GM12878 (cell line): ENCODE data around the gene JDP2. TPM values are rescaled to one million over a fixed set of nuclear protein-coding genes. Genes with fewer than 3 reads are reported as not detected.
A peak's percentile ranks its signal among the peaks of the same experiment; 100 is the strongest.

ENCODE experiments used
- ATAC-seq: fragments of 200-7000 bp; cut with Tn5 transposase; 3 replicates; pipeline ENCODE4 v1.9.1; 2020; ENCODE audit warnings: mild to moderate bottlenecking, moderate library complexity
- BruUV-seq: library from RNA; stranded (reverse); fragments of 400-500 nt; replicated peaks from 2 replicates; lab custom pipeline; 2021; lab: Mats Ljungman, UMichigan
- CTCF ChIA-PET: fragments of 300-600 bp; sonication (Branson Sonifier 250); formaldehyde crosslinking; extraction: SDS; loops from one replicate; lab custom pipeline; 2021; ENCODE audit warnings: inconsistent platforms; lab: Yijun Ruan, JAX
- POLR2A ChIA-PET: fragments of 350-600 bp; formaldehyde crosslinking; extraction: SDS; loops from one replicate; lab custom pipeline; 2021; ENCODE audit warnings: inconsistent platforms; lab: Charles Lee
- RAD21 ChIA-PET: fragments of 300-600 bp; sonication (Branson Sonifier 250); formaldehyde crosslinking; loops from one replicate; lab custom pipeline; 2023; ENCODE audit warnings: antibody characterized with exemption; ENCODE audit not compliant: unreplicated experiment; lab: Charles Lee
- SMC1A ChIA-PET: fragments of 300-600 bp; sonication (Branson Sonifier 250); formaldehyde crosslinking; loops from one replicate; lab custom pipeline; 2023; ENCODE audit not compliant: unreplicated experiment, uncharacterized antibody; lab: Charles Lee
- DNase-seq: peaks from one replicate; pipeline ENCODE4 v3.0.0-alpha.2; 2011; ENCODE audit warnings: low read depth, low spot score
- FAIRE-seq: peaks from 3 replicates; lab custom pipeline; 2011; peaks lifted over from hg19 to GRCh38; lab: Jason Lieb, UNC
- H2AFZ ChIP-seq: 2 replicates; pipeline ENCODE4 v1.6.0; 2011; ENCODE audit warnings: low read depth, low read length, control low read depth; ENCODE audit not compliant: control insufficient read depth
- H3K27ac ChIP-seq: 2 replicates; pipeline ENCODE4 v1.5.1; 2011; ENCODE audit warnings: control low read depth; ENCODE audit not compliant: control insufficient read depth, insufficient read depth
- H3K27me3 ChIP-seq, 2 experiments: replicated peaks in 1 of 2; 2 replicates each; pipeline versions ENCODE4 v1.6.0 to v1.6.1; 2011; ENCODE audit warnings: low read length in 1 of 2; ENCODE audit not compliant: control insufficient read depth in 2 of 2, insufficient read depth in 2 of 2
- H3K36me3 ChIP-seq, 2 experiments: 2 replicates each; pipeline ENCODE4 v1.5.1; 2011; ENCODE audit warnings: low read length in 1 of 2; ENCODE audit not compliant: control insufficient read depth in 2 of 2, insufficient read depth in 2 of 2
- H3K4me1 ChIP-seq: 2 replicates; pipeline ENCODE4 v1.6.1; 2011; ENCODE audit warnings: mild to moderate bottlenecking, low read length, moderate library complexity, mixed read lengths; ENCODE audit not compliant: control insufficient read depth, insufficient read depth
- H3K4me2 ChIP-seq: 2 replicates; pipeline ENCODE4 v1.6.0; 2011; ENCODE audit warnings: control low read depth; ENCODE audit not compliant: control insufficient read depth, insufficient read depth
- H3K4me3 ChIP-seq: fragments of 200-600 bp; sonication (generic); 2 replicates; pipeline ENCODE4 v1.5.1; 2016
- H3K79me2 ChIP-seq: 2 replicates; pipeline ENCODE4 v1.6.0; 2011; ENCODE audit warnings: low read length; ENCODE audit not compliant: control insufficient read depth, insufficient read depth
- H3K9ac ChIP-seq: 2 replicates; pipeline ENCODE4 v1.8.0; 2011; ENCODE audit warnings: low read length, control low read depth, mixed read lengths; ENCODE audit not compliant: control insufficient read depth, insufficient read depth
- H3K9me3 ChIP-seq: replicated peaks from 3 replicates; pipeline ENCODE4 v1.5.1; 2011; ENCODE audit warnings: mild to moderate bottlenecking, low read length; ENCODE audit not compliant: control insufficient read depth, insufficient read depth
- H4K20me1 ChIP-seq: 2 replicates; pipeline ENCODE4 v1.6.0; 2011; ENCODE audit not compliant: control insufficient read depth, insufficient read depth
- BCL11A ChIP-seq: IDR thresholded peaks from 2 replicates; pipeline ENCODE4 v1.6.1; 2011; ENCODE audit warnings: low read depth, low read length
- CBX5 ChIP-seq: sonication (generic); IDR thresholded peaks from 2 replicates; pipeline ENCODE4 v1.6.1; 2016; ENCODE audit warnings: low read depth, moderate library complexity, mild to moderate bottlenecking, inconsistent platforms
- IKZF1 ChIP-seq: fragments of 450-650 bp; conservative IDR thresholded peaks from 2 replicates; pipeline ENCODE4 v1.6.1; 2017; ENCODE audit warnings: antibody characterized with exemption, mild to moderate bottlenecking
- NBN ChIP-seq: fragments of 450-650 bp; IDR thresholded peaks from 2 replicates; pipeline ENCODE4 v1.6.1; 2016
- SP1 ChIP-seq: IDR thresholded peaks from one replicate; pipeline ENCODE4 v1.6.1; 2011; ENCODE audit warnings: low read depth, low read length
- ZNF384 ChIP-seq: IDR thresholded peaks from 2 replicates; pipeline ENCODE4 v1.6.1; 2012; ENCODE audit warnings: low read depth, mild to moderate bottlenecking, low read length, improper control_type of control experiment, borderline replicate concordance
- WGBS: methylation state at CpG from one replicate; pipeline ENCODE4 v1.1.6; 2016; ENCODE audit warnings: low lambda C conversion rate; ENCODE audit not compliant: insufficient replicate concordance, insufficient coverage; ENCODE audit errors: missing lambda C conversion rate; 5-methylcytosine and 5-hydroxymethylcytosine counted together
- in situ Hi-C: fragments of 300-500 bp; cut with MboI; formaldehyde crosslinking; loops from 9 replicates; pipeline ENCODE4 v1.14.3; 2018; ENCODE audit warnings: mixed read lengths
- intact Hi-C: fragments of 100-400 bp; cut with micrococcal nuclease; formaldehyde crosslinking; loops from one replicate; pipeline ENCODE4 v1.14.2; 2022; ENCODE audit not compliant: unreplicated experiment
- polyA plus RNA-seq, 11 experiments: library from polyadenylated mRNA; depleted of rRNA in 4 of 11; unstranded in 6 of 11; stranded (reverse) in 5 of 11; fragments of >200 nt; fragmentation: Nextera tagmentation in 4 of 11; fragmentation: Illumina TruSeq in 1 of 11; extraction: Ambion mirVana in 4 of 11; extraction: Trizol in 1 of 11; gene quantifications; 1 replicate in 1 of 11; 2 replicates in 10 of 11; pipeline versions ENCODE4 v1.2.1 to v1.2.3, GENCODE V29; 2011 to 2016; ENCODE audit warnings: inconsistent platforms in 2 of 11, missing spikeins in 2 of 11, low read depth in 1 of 11
- total RNA-seq, 4 experiments: library from RNA; depleted of rRNA in 3 of 4; stranded (reverse); fragments of >200 nt in 3 of 4; fragmentation: Illumina TruSeq in 1 of 4; extraction: Trizol in 1 of 4; gene quantifications; 2 replicates each; pipeline versions ENCODE4 v1.2.1 to v1.2.3, GENCODE V29; 2013 to 2021

Gene JDP2
- total and polyA plus RNA-seq, 10 of the 15 experiments (the other 5 are each of a cell fraction or from before 2014, with no cell fraction given): 0.71 to 21.3 (median 11.2) TPM

DNA sequence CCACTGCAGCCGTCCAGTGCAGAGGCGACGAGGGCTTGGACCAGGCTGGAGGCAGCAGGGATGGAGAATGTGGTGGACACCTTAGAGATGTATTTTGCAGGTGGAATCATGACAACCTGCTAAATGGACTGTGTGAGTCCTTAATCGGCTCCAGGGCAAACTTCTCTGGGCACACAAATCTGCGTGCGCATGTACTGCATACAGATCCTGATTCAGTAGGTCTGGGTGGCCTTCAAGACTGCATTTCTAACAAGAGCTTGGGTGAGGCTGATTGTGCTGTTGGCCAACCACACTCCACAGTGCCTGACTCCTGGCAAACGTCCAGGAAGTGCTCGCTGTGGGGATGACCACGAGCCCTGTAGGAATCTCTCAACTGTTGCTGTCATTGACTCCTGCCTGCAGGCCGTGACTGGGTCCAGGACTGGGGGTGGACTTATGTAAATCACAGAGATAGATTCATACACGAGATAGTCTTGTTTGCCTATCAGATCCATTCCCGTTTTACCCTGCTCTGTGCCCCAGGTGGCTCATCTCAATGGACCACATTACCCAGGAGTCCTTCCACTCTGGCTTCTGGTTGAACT lies 27.2 kb downstream of the JDP2 start:
- no peak for TF ChIP-seq BCL11A
- Histone ChIP-seq H3K27ac (no peak overlapping the region), H3K4me1 (peaks cover 30% of the 10 kb centered on the region), H3K79me2 (peaks cover 3% of the 10 kb centered on the region), H3K9ac (no peak overlapping the region), H3K9me3 (no peaks in the 10 kb centered on the region), H3K36me3 (peaks cover 0 to 26% of the 10 kb centered on the region in 2 experiments; a peak in 3 of 4 replicates), H2AFZ (no peak overlapping the region), H3K4me2 (peak overlapping the region; percentile 24; the same call in 1 of the 2 replicates), H3K27me3 (no peaks in the 10 kb centered on the region), H3K4me3 (no peak overlapping the region), H4K20me1 (no peaks in the 10 kb centered on the region)
- ChIA-PET CTCF (interaction anchor here (0.9 to 8.0 kb wide), 13 partner anchors 21 to 324 kb away, joined by 3 to 240 read pairs (median 12); no protein-coding TSS in a partner anchor), SMC1A (interaction anchor here (1.3 to 4.0 kb wide), 14 partner anchors 12 to 201 kb away, joined by 3 to 63 read pairs (median 11); no protein-coding TSS in a partner anchor), RAD21 (interaction anchor here (1.5 to 2.5 kb wide), 8 partner anchors 8 to 159 kb away, joined by 6 to 53 read pairs (median 10); no protein-coding TSS in a partner anchor), POLR2A (no interaction called here)
- FAIRE-seq (no peak), DNase-seq (no peak), ATAC-seq (no peak)
- intact Hi-C loops: loop anchor here (1.0 to 10.0 kb wide), 3 partner anchors 34 to 320 kb away; no protein-coding TSS in a partner anchor
- in situ Hi-C loops: loop anchor here (10.0 kb wide), 1 partner anchor 150 kb away; no protein-coding TSS in a partner anchor
- no TSS peak for BruUV-seq
- 84% methylated on average over 12 of the region's 12 CpGs for WGBS

GRCh38 chr14:75456069-75456996 lies 28.5 kb downstream of the JDP2 start:
- ChIA-PET SMC1A (interaction anchor here (0.9 to 3.0 kb wide), 2 partner anchors 11 to 13 kb away, joined by 3 to 16 read pairs; no protein-coding TSS in a partner anchor), CTCF (interaction anchor here (0.6 to 8.0 kb wide), 2 partner anchors 43 to 150 kb away, joined by 3 to 240 read pairs; no protein-coding TSS in a partner anchor)
- H3K36me3 ChIP-seq: peaks cover 0 to 20% of the 10 kb centered on the region in 2 experiments; a peak in 2 of 4 replicates
- no TSS peak for BruUV-seq
- TF ChIP-seq CBX5: no peak
- TF ChIP-seq SP1: no peak
- no peak for TF ChIP-seq IKZF1
- TF ChIP-seq ZNF384: no peak
- no peak for TF ChIP-seq NBN
- TF ChIP-seq, all 136 proteins: peak for 0
- in situ Hi-C loops: loop anchor here (10.0 kb wide), 1 partner anchor 152 kb away; no protein-coding TSS in a partner anchor
- Histone ChIP-seq H3K9ac (no peak overlapping the region), H2AFZ (no peak overlapping the region), H3K4me1 (peaks cover 30% of the 10 kb centered on the region), H3K27me3 (no peaks in the 10 kb centered on the region), H4K20me1 (no peaks in the 10 kb centered on the region), H3K9me3 (no peaks in the 10 kb centered on the region), H3K4me3 (no peak overlapping the region), H3K27ac (no peak overlapping the region), H3K79me2 (peaks cover 3% of the 10 kb centered on the region), H3K4me2 (no peak overlapping the region)
- ChIA-PET RAD21 (no interaction called here), POLR2A (interaction anchor here (0.8 to 1.4 kb wide), 2 partner anchors 28 to 231 kb away, joined by 3 to 4 read pairs; no protein-coding TSS in a partner anchor)
- DNase-seq (no peak), ATAC-seq (no peak), FAIRE-seq (no peak)
- intact Hi-C loops: loop anchor here (10.0 kb wide), 1 partner anchor 322 kb away; no protein-coding TSS in a partner anchor
- 95% methylated on average over 16 of the region's 16 CpGs for WGBS
